OCI-LY1 (cell line): ENCODE data around the gene MKNK1.

Source experiments
- H2AFZ ChIP-seq: fragments of 200-600 bp; sonication (generic), shearing (Covaris generic); 2 replicates; pipeline ENCODE4 v1.6.0; 2014; ENCODE audit warnings: antibody characterized with exemption, mild to moderate bottlenecking, low read length
- H3F3A ChIP-seq: fragments of 200-600 bp; sonication (generic), shearing (Covaris generic); 2 replicates; pipeline ENCODE4 v1.6.0; 2014; ENCODE audit warnings: mild to moderate bottlenecking, antibody characterized with exemption, low read length, moderate library complexity; ENCODE audit not compliant: insufficient read depth
- H3K27ac ChIP-seq: fragments of 200-600 bp; sonication (generic); 2 replicates; pipeline ENCODE4 v1.5.1; 2014; ENCODE audit warnings: low read length, mixed run types, mild to moderate bottlenecking, low read depth; ENCODE audit not compliant: poor library complexity, severe bottlenecking
- H3K27me3 ChIP-seq: fragments of 200-600 bp; sonication (generic); 2 replicates; pipeline ENCODE4 v1.6.0; 2014; ENCODE audit warnings: antibody characterized with exemption, mild to moderate bottlenecking, low read length, moderate library complexity; ENCODE audit not compliant: insufficient read depth
- H3K36me3 ChIP-seq: fragments of 200-600 bp; sonication (generic); 2 replicates; pipeline ENCODE4 v1.6.1; 2014; ENCODE audit warnings: mild to moderate bottlenecking, antibody characterized with exemption, low read length, moderate library complexity, mixed read lengths; ENCODE audit not compliant: insufficient read depth
- H3K4me1 ChIP-seq: fragments of 200-600 bp; sonication (generic); 2 replicates; pipeline ENCODE4 v1.5.1; 2014; ENCODE audit warnings: mild to moderate bottlenecking, low read length, moderate library complexity; ENCODE audit not compliant: insufficient read depth, severe bottlenecking
- H3K4me2 ChIP-seq: fragments of 200-600 bp; sonication (generic), shearing (Covaris generic); 2 replicates; pipeline ENCODE4 v1.6.1; 2014; ENCODE audit warnings: low read length
- H3K4me3 ChIP-seq: fragments of 200-600 bp; sonication (generic); 2 replicates; pipeline ENCODE4 v1.5.1; 2014; ENCODE audit warnings: low read length, low read depth, mild to moderate bottlenecking, mixed read lengths; ENCODE audit not compliant: poor library complexity, severe bottlenecking
- H3K79me2 ChIP-seq: fragments of 200-600 bp; shearing (Covaris generic); 2 replicates; pipeline ENCODE4 v1.6.1; 2016; ENCODE audit warnings: mixed run types, low read length, mixed read lengths; ENCODE audit not compliant: insufficient read depth
- H3K9ac ChIP-seq: fragments of 200-600 bp; sonication (generic), shearing (Covaris generic); 2 replicates; pipeline ENCODE4 v1.6.1; 2014; ENCODE audit warnings: mild to moderate bottlenecking, low read length, mixed read lengths
- H3K9me2 ChIP-seq: fragments of 200-600 bp; sonication (generic), shearing (Covaris generic); 2 replicates; pipeline ENCODE4 v1.6.1; 2014; ENCODE audit warnings: low read depth, mild to moderate bottlenecking, low read length, mixed read lengths
- H3K9me3 ChIP-seq: fragments of 200-600 bp; shearing (Covaris generic); 2 replicates; pipeline ENCODE4 v1.6.1; 2014; ENCODE audit warnings: low read length, mixed read lengths
- H4K20me1 ChIP-seq: fragments of 200-600 bp; sonication (generic), shearing (Covaris generic); 2 replicates; pipeline ENCODE4 v1.6.0; 2016; ENCODE audit warnings: mild to moderate bottlenecking, low read length; ENCODE audit not compliant: insufficient read depth
- EZH2 ChIP-seq: fragments of 200-600 bp; sonication (generic), shearing (Covaris generic); IDR thresholded peaks from 2 replicates; pipeline ENCODE4 v1.8.0; 2017; ENCODE audit warnings: borderline replicate concordance, mixed run types, mild to moderate bottlenecking, antibody characterized with exemption, low read length, moderate library complexity, mixed read lengths
- TF ChIP-seq, protein P1 (sequence below): fragments of 200-600 bp; sonication (generic), shearing (Covaris generic); IDR thresholded peaks from 2 replicates; pipeline ENCODE4 v1.5.1; 2017; ENCODE audit warnings: mild to moderate bottlenecking, antibody characterized with exemption, low read length, moderate library complexity, mixed read lengths

The MKNK1 gene

GRCh38 chr1:46517010-46517600, 87.0 kb downstream of the MKNK1 start:
- Histone ChIP-seq H3K36me3 (no peaks in the 10 kb centered on the region), H3K4me2 (no peak overlapping the region), H3K27me3 (no peaks in the 10 kb centered on the region; the same call in 1 of the 2 replicates), H3K4me1 (no peaks in the 10 kb centered on the region), H3K9ac (no peak overlapping the region), H3K4me3 (no peak overlapping the region), H3F3A (no peaks in the 10 kb centered on the region), H2AFZ (no peak overlapping the region), H4K20me1 (no peaks in the 10 kb centered on the region), H3K79me2 (no peaks in the 10 kb centered on the region), H3K9me3 (no peaks in the 10 kb centered on the region), H3K9me2 (no peaks in the 10 kb centered on the region), H3K27ac (no peak overlapping the region)
- TF ChIP-seq EZH2, result no peak
- TF ChIP-seq, protein P1, sequence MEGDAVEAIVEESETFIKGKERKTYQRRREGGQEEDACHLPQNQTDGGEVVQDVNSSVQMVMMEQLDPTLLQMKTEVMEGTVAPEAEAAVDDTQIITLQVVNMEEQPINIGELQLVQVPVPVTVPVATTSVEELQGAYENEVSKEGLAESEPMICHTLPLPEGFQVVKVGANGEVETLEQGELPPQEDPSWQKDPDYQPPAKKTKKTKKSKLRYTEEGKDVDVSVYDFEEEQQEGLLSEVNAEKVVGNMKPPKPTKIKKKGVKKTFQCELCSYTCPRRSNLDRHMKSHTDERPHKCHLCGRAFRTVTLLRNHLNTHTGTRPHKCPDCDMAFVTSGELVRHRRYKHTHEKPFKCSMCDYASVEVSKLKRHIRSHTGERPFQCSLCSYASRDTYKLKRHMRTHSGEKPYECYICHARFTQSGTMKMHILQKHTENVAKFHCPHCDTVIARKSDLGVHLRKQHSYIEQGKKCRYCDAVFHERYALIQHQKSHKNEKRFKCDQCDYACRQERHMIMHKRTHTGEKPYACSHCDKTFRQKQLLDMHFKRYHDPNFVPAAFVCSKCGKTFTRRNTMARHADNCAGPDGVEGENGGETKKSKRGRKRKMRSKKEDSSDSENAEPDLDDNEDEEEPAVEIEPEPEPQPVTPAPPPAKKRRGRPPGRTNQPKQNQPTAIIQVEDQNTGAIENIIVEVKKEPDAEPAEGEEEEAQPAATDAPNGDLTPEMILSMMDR, result no peak

GRCh38 chr1:46516200-46516950, 87.7 kb downstream of the MKNK1 start:
- Histone ChIP-seq H3K27ac (no peak overlapping the region), H3K4me3 (no peak overlapping the region), H4K20me1 (no peaks in the 10 kb centered on the region), H3K27me3 (no peaks in the 10 kb centered on the region; the same call in 1 of the 2 replicates), H3K36me3 (no peaks in the 10 kb centered on the region), H3K9ac (no peak overlapping the region), H3K79me2 (no peaks in the 10 kb centered on the region), H3K9me2 (no peaks in the 10 kb centered on the region), H3K9me3 (no peaks in the 10 kb centered on the region), H3K4me2 (no peak overlapping the region), H3F3A (no peaks in the 10 kb centered on the region), H2AFZ (no peak overlapping the region), H3K4me1 (no peaks in the 10 kb centered on the region)
- TF ChIP-seq, protein P1, result no peak
- TF ChIP-seq EZH2, result no peak

GRCh38 chr1:46515576-46515975, 88.5 kb downstream of the MKNK1 start:
- H3K4me1 ChIP-seq, result no peaks in the 10 kb centered on the region
- H4K20me1 ChIP-seq, result no peaks in the 10 kb centered on the region
- H2AFZ ChIP-seq, result no peak overlapping the region
- H3K9me2 ChIP-seq, result no peaks in the 10 kb centered on the region
- no peak overlapping the region for H3K4me3 ChIP-seq
- H3F3A ChIP-seq, result no peaks in the 10 kb centered on the region
- no peak overlapping the region for H3K27ac ChIP-seq
- H3K9me3 ChIP-seq, result no peaks in the 10 kb centered on the region
- no peaks in the 10 kb centered on the region for H3K36me3 ChIP-seq
- no peaks in the 10 kb centered on the region; the same call in 1 of the 2 replicates for H3K27me3 ChIP-seq
- no peak overlapping the region for H3K9ac ChIP-seq
- no peak overlapping the region for H3K4me2 ChIP-seq
- TF ChIP-seq, protein P1, result no peak
- TF ChIP-seq EZH2, result no peak
- no peaks in the 10 kb centered on the region for H3K79me2 ChIP-seq
